Body of pancreas (tissue), 4 donors: ENCODE measurements around the gene CXXC1. TPM values are rescaled to one million over a fixed set of nuclear protein-coding genes. Genes with fewer than 3 reads are reported as not detected.
"Not testable (repeated sequence)": the region's sequence is repeated elsewhere in the genome, so short reads cannot be mapped to it uniquely, and the experiment has no call there.

Experiments
- ATAC-seq: fragments of 150-250 bp; one replicate; pipeline ENCODE4 v1.9.1; 2016
- DNase-seq, 4 donors: peaks; one replicate each; pipeline ENCODE4 v3.0.0-alpha.2; 2019
- H3K27ac ChIP-seq, 4 donors: fragments of 200-600 bp; sonication (generic); 1 replicate in 3 of 4; 2 replicates in 1 of 4; pipeline versions ENCODE4 v1.5.1 to v1.6.1; 2016 to 2019; ENCODE audit warnings: mild to moderate bottlenecking in 1 of 4, mixed read lengths in 1 of 4, moderate library complexity in 1 of 4
- H3K27me3 ChIP-seq, 2 donors: fragments of 200-600 bp; sonication (generic); one replicate each; pipeline ENCODE4 v1.6.0; 2016; ENCODE audit warnings: mild to moderate bottlenecking in 1 of 2
- H3K36me3 ChIP-seq, 2 donors: fragments of 200-600 bp; sonication (generic); replicated peaks in 1 of 2; 2 replicates each; pipeline ENCODE4 v1.5.1; 2016; ENCODE audit warnings: low read depth in 2 of 2; ENCODE audit not compliant: insufficient read depth in 1 of 2
- H3K4me1 ChIP-seq: fragments of 200-600 bp; sonication (generic); one replicate; pipeline ENCODE4 v1.6.0; 2016
- H3K4me3 ChIP-seq, 2 donors: fragments of 200-600 bp; sonication (generic); 1 replicate in 1 of 2; 2 replicates in 1 of 2; pipeline ENCODE4 v1.5.1; 2016 to 2019
- H3K9me3 ChIP-seq, 3 donors: fragments of 200-600 bp; sonication (generic); 1 replicate in 2 of 3; 2 replicates in 1 of 3; pipeline ENCODE4 v1.5.1; 2016
- POLR2A ChIP-seq, 3 donors: fragments of 450-650 bp; IDR thresholded peaks; one replicate each; pipeline ENCODE4 v1.6.1; 2016; ENCODE audit warnings: antibody characterized with exemption in 3 of 3, mild to moderate bottlenecking in 2 of 3
- WGBS, 2 donors: methylation state at CpG; one replicate each; pipeline ENCODE4 v1.1.5; 2017; 5-methylcytosine and 5-hydroxymethylcytosine counted together
- intact Hi-C: fragments of 100-400 bp; cut with DNase I; formaldehyde crosslinking; loops from one replicate; pipeline ENCODE4 v1.15.1; 2023
- small RNA-seq: library from RNA; depleted of rRNA; stranded (forward); fragments of <200 nt; gene quantifications from one replicate; pipeline ENCODE3, GENCODE V24; 2016
- total RNA-seq, 2 donors: library from RNA; depleted of rRNA; stranded (reverse); fragments of >200 nt; gene quantifications; one replicate each; pipeline ENCODE4 v1.1.0, GENCODE V29; 2016
- TF ChIP-seq, protein P1 (sequence below), 7 experiments: fragments of 450-650 bp in 4 of 7; fragments of 200-600 bp in 3 of 7; sonication (generic) in 3 of 7; IDR thresholded peaks; one replicate each; pipeline ENCODE4 v1.5.1; 2016 to 2019; ENCODE audit warnings: antibody characterized with exemption in 7 of 7

Gene CXXC1
- total RNA-seq, 2 donors from 2014 or later = 80.7 to 109 TPM

DNA sequence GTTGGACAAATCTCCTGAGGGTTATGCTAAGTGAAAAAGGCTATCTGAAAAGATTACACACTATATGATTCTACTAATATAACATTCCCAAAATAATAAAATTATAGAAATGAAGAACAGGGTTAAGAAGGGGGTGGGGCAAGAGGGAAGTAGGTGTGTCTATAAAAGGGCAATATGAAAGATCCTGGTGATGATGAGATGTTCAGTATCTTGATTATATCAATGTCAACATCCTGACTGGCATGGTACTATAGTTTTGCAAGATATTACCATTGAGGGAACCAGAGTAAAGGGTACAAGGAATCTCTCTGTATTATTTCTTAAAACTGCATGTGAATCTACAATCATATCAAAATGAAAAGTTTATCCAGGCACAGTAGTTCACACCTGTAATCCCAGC lies 37.9 kb downstream of the CXXC1 start:
- no peaks in the 10 kb centered on the region for H3K27me3 ChIP-seq
- no peak overlapping the region for H3K4me3 ChIP-seq
- no peaks in the 10 kb centered on the region for H3K4me1 ChIP-seq
- H3K9me3 ChIP-seq = no peaks in the 10 kb centered on the region
- H3K36me3 ChIP-seq = no peaks in the 10 kb centered on the region
- DNase-seq (no peak), ATAC-seq (no peak)
- intact Hi-C loops = no loop called here
- TF ChIP-seq, protein P1, sequence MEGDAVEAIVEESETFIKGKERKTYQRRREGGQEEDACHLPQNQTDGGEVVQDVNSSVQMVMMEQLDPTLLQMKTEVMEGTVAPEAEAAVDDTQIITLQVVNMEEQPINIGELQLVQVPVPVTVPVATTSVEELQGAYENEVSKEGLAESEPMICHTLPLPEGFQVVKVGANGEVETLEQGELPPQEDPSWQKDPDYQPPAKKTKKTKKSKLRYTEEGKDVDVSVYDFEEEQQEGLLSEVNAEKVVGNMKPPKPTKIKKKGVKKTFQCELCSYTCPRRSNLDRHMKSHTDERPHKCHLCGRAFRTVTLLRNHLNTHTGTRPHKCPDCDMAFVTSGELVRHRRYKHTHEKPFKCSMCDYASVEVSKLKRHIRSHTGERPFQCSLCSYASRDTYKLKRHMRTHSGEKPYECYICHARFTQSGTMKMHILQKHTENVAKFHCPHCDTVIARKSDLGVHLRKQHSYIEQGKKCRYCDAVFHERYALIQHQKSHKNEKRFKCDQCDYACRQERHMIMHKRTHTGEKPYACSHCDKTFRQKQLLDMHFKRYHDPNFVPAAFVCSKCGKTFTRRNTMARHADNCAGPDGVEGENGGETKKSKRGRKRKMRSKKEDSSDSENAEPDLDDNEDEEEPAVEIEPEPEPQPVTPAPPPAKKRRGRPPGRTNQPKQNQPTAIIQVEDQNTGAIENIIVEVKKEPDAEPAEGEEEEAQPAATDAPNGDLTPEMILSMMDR (IDR thresholded peaks at IDR 0.05) = no peak
- TF ChIP-seq POLR2A (IDR thresholded peaks at IDR 0.05) = no peak
- no peak overlapping the region for H3K27ac ChIP-seq

DNA sequence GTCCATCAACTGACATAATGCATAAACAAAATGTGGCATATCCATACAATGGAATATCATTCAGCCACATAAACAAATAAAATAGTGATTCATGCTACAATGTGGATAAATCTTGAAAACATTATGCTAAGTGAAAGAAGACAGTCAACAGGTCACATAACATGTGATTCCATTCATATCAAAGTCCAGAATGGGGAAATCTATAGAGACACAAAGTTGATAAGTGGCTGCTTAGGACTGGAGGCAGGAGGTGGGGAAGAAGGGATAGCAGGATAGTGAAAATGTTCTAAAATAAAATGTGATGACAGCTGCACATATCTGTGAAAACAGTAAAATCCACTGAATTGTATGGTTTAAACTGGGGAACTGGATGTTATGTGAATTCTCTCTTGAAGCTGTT lies 39.9 kb downstream of the CXXC1 start:
- Histone ChIP-seq H3K36me3 (no peaks in the 10 kb centered on the region), H3K4me3 (no peak overlapping the region), H3K9me3 (no peaks in the 10 kb centered on the region), H3K27me3 (no peaks in the 10 kb centered on the region), H3K4me1 (no peaks in the 10 kb centered on the region), H3K27ac (no peak overlapping the region)
- DNase-seq = no peak
- intact Hi-C loops = no loop called here
- ATAC-seq = no peak
- no peak for TF ChIP-seq POLR2A (IDR thresholded peaks at IDR 0.05)
- TF ChIP-seq, protein P1 (IDR thresholded peaks at IDR 0.05) = no peak

DNA sequence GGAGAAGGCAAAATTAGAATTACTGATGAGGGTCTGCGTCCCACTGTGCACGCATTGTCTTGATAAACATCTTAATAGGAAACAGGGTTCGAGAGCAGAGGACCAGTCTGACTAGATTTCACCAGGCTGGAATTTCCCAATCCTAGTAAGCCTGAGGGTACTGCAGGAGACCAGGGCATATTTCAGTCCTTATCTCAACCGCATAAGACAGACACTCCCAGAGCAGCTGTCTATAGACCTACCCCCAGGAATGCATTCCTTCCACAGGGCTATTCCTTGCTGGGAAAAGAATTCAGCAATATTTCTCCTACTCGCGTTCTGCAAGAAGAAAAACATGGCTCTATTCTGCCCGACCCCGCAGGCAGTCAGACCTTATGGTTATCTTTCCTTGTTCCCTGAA lies 45.7 kb downstream of the CXXC1 start:
- H3K4me3 ChIP-seq, H3K27ac ChIP-seq, H3K27me3 ChIP-seq, H3K9me3 ChIP-seq, H3K36me3 ChIP-seq, DNase-seq, intact Hi-C loops, H3K4me1 ChIP-seq, ATAC-seq: not testable (repeated sequence)
- 72 to 73% methylated on average over 8 of the region's 8 CpGs for WGBS, 2 donors

DNA sequence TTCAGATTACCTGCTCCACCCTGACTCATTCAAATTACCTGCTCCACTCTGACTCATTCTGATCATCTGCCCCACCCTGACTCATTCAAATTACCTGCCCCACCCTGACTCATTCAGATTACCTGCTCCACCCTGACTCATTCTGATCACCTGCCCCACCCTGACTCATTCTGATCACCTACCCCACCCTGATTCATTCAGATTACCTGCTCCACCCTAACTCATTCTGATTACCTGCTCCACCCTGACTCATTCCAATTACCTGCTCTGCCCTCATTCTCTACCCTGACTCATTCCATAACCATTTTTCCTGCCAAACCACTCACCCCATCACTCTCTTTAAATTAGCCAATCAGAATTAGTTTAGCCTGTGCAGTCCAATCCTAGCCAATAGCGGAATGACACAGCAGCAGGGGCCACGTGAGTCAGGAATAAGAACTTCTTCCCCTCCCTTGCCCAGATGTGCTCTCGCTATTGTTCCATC lies 47.4 kb downstream of the CXXC1 start:
- no peaks in the 10 kb centered on the region for H3K36me3 ChIP-seq
- H3K4me1 ChIP-seq = no peaks in the 10 kb centered on the region
- H3K27ac ChIP-seq = no peak overlapping the region
- intact Hi-C loops = no loop called here
- no peaks in the 10 kb centered on the region for H3K27me3 ChIP-seq
- H3K4me3 ChIP-seq = no peak overlapping the region
- TF ChIP-seq, protein P1 (IDR thresholded peaks at IDR 0.05) = no peak
- TF ChIP-seq POLR2A (IDR thresholded peaks at IDR 0.05) = no peak
- H3K9me3 ChIP-seq = no peaks in the 10 kb centered on the region
- 91 to 92% methylated on average over 3 of the region's 3 CpGs for WGBS, 2 donors
- DNase-seq (no peak), ATAC-seq (no peak)

DNA sequence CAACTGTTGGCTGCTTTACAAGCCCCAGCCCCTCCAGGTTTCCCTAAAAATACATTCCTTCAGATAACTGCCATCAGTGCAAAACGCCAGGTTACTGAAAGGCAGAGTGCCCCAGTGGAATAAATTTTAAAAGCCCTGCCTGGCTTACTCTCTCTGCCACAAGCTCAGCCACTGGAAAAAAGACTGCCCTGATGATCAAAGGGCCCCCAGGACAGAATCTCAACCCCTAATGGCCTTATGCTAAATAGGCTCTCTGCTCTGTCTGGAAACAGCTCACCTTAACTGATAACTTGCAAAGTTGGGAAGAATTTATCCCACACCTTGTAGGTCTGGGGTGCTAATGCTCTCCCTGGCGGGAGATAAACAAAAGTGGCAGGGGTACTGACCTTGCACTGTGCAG lies 55.1 kb downstream of the CXXC1 start:
- DNase-seq = no peak
- ATAC-seq = no peak
- Histone ChIP-seq H3K36me3 (no peaks in the 10 kb centered on the region), H3K27ac (no peak overlapping the region), H3K4me3 (no peak overlapping the region), H3K9me3 (no peaks in the 10 kb centered on the region), H3K4me1 (no peaks in the 10 kb centered on the region), H3K27me3 (no peaks in the 10 kb centered on the region)
- intact Hi-C loops = no loop called here
- no peak for TF ChIP-seq POLR2A (IDR thresholded peaks at IDR 0.05)
- TF ChIP-seq, protein P1 (IDR thresholded peaks at IDR 0.05) = no peak
- WGBS, 2 donors = 66 to 86% methylated on average over 2 of the region's 2 CpGs

Small RNAs within 50 kb of the gene (small RNA-seq; reads per million reads assigned to genes)
- gene RNA5SP458 = 0.52 reads per million, percentile 4 among the genes with 10 or more reads in this experiment

Other genes starting within 250 kb of the CXXC1 start
- gene MYO5B, start 92.5 kb downstream of the CXXC1 start, total RNA-seq = 10 to 100 TPM; 17.1 to 18.2 TPM
- 1 to 10 TPM in 1 of 2 donors, under 1 TPM in 1; 0.78 to 1.3 TPM for gene CFAP53, start 21.2 kb downstream of the CXXC1 start, total RNA-seq
- gene MBD1, start 6.2 kb downstream of the CXXC1 start, total RNA-seq = 10 to 100 TPM; 44.6 to 63.3 TPM
- under 1 TPM in 1 of 2 donors, not detected in 1; 0.52 TPM for gene SKA1, start 87.4 kb upstream of the CXXC1 start, total RNA-seq